MCF 10A (cell line): Measurements from ENCODE around the gene WFDC1. TPM values are rescaled to one million over a fixed set of nuclear protein-coding genes. Genes with fewer than 3 reads are reported as not detected.

Experiments used
- BruUV-seq: library from RNA; stranded (reverse); fragments of 400-500 nt; replicated peaks from 2 replicates; lab custom pipeline; 2021; lab: Mats Ljungman, UMichigan
- CTCF ChIA-PET: fragments of 300-600 bp; sonication (Branson Sonifier 250); formaldehyde crosslinking; extraction: SDS; loops from one replicate; lab custom pipeline; 2021; ENCODE audit warnings: antibody characterized with exemption, inconsistent platforms; lab: Yijun Ruan, JAX
- POLR2A ChIA-PET: fragments of 300-600, 350-650 bp; sonication (Branson Sonifier 250); formaldehyde crosslinking; extraction: SDS; loops from one replicate; lab custom pipeline; 2020; ENCODE audit warnings: antibody characterized with exemption, inconsistent platforms; lab: Yijun Ruan, JAX
- DNase-seq: peaks from one replicate; pipeline ENCODE4 v3.0.0-alpha.2; 2018; ENCODE audit not compliant: unreplicated experiment
- H3K27ac Mint-ChIP-seq: one replicate; pipeline ENCODE4 v1.8.0; 2022; ENCODE audit warnings: mild to moderate bottlenecking, low read depth, mixed read lengths; ENCODE audit not compliant: unreplicated experiment
- H3K27me3 Mint-ChIP-seq: one replicate; pipeline ENCODE4 v1.8.0; 2022; ENCODE audit warnings: mixed read lengths; ENCODE audit not compliant: insufficient read depth, unreplicated experiment
- H3K36me3 Mint-ChIP-seq: one replicate; pipeline ENCODE4 v1.8.0; 2022; ENCODE audit warnings: mild to moderate bottlenecking, moderate library complexity, mixed read lengths; ENCODE audit not compliant: insufficient read depth, unreplicated experiment
- H3K4me1 Mint-ChIP-seq: one replicate; pipeline ENCODE4 v1.8.0; 2022; ENCODE audit warnings: mixed read lengths; ENCODE audit not compliant: insufficient read depth, unreplicated experiment
- H3K4me3 Mint-ChIP-seq: one replicate; pipeline ENCODE4 v1.8.0; 2022; ENCODE audit warnings: mild to moderate bottlenecking, moderate library complexity, mixed read lengths; ENCODE audit not compliant: unreplicated experiment
- H3K9me3 Mint-ChIP-seq: one replicate; pipeline ENCODE4 v1.8.0; 2022; ENCODE audit warnings: mixed read lengths; ENCODE audit not compliant: unreplicated experiment
- intact Hi-C: fragments of 100-400 bp; cut with micrococcal nuclease; formaldehyde crosslinking; loops from 2 replicates; pipeline ENCODE4 v1.14.1; 2022
- total RNA-seq: library from RNA; stranded (reverse); gene quantifications from 2 replicates; pipeline ENCODE4 v1.2.3, GENCODE V29; 2022
- TF ChIP-seq, protein P1 (sequence below): fragments of 200-600 bp; IDR thresholded peaks from one replicate; pipeline ENCODE4 v1.8.0; 2022; ENCODE audit warnings: antibody characterized with exemption, mild to moderate bottlenecking; ENCODE audit not compliant: unreplicated experiment

Gene WFDC1
- total RNA-seq, 1 experiment from 2014 or later = not detected

GRCh38 chr16:84378567-84378966 is 83.9 kb downstream of the WFDC1 start:
- Mint-ChIP-seq H3K4me3 (no peak overlapping the region), H3K4me1 (no peaks in the 10 kb centered on the region), H3K36me3 (no peaks in the 10 kb centered on the region), H3K27ac (no peak overlapping the region), H3K9me3 (no peaks in the 10 kb centered on the region), H3K27me3 (peaks cover 37% of the 10 kb centered on the region)
- no peak for DNase-seq
- intact Hi-C loops = no loop called here
- BruUV-seq = no TSS peak
- TF ChIP-seq, protein P1, sequence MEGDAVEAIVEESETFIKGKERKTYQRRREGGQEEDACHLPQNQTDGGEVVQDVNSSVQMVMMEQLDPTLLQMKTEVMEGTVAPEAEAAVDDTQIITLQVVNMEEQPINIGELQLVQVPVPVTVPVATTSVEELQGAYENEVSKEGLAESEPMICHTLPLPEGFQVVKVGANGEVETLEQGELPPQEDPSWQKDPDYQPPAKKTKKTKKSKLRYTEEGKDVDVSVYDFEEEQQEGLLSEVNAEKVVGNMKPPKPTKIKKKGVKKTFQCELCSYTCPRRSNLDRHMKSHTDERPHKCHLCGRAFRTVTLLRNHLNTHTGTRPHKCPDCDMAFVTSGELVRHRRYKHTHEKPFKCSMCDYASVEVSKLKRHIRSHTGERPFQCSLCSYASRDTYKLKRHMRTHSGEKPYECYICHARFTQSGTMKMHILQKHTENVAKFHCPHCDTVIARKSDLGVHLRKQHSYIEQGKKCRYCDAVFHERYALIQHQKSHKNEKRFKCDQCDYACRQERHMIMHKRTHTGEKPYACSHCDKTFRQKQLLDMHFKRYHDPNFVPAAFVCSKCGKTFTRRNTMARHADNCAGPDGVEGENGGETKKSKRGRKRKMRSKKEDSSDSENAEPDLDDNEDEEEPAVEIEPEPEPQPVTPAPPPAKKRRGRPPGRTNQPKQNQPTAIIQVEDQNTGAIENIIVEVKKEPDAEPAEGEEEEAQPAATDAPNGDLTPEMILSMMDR = no peak
- ChIA-PET CTCF (interaction anchor here (0.6 to 1.1 kb wide), 2 partner anchors 102 to 291 kb away, joined by 3 to 5 read pairs; no protein-coding TSS in a partner anchor), POLR2A (no interaction called here)

DNA sequence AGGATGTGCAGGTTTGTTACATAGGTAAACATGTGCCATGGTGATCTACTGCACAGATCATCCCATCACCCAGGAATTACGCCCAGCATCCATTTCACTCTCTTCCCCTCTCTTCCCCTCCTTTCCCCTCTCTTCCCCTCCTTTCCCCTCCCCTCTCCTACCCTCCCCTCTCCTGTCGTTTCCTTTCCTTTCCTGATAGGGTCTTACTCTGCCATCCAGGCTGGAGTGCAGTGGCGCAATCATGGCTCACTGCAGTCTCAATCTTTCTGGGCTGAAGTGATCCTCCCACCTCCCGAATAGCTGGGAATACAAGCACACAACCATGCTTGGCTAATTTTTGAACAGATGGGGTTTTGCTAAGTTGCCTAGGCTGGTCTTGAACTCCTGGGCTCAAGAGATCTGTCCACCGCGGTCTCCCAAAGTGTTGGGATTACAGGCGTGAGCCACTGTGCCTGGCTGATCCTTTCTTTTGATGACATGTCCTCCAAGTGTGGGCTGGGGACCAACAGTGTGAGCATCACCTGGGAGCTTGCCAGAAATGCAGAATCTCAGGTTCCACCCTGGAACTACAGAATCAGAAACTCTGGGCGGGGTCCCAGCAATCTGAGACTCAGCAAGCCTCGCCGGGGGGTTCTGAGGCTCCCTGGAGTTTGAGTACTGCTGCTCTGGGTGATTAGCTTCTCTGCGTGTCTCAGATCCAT is 84.5 kb downstream of the WFDC1 start:
- TF ChIP-seq, protein P1 = no peak
- Mint-ChIP-seq H3K27me3 (peaks cover 31% of the 10 kb centered on the region), H3K4me3 (no peak overlapping the region), H3K9me3 (no peaks in the 10 kb centered on the region), H3K27ac (no peak overlapping the region), H3K4me1 (no peaks in the 10 kb centered on the region), H3K36me3 (no peaks in the 10 kb centered on the region)
- intact Hi-C loops = no loop called here
- no peak for DNase-seq
- ChIA-PET CTCF (interaction anchor here (0.6 to 1.1 kb wide), 2 partner anchors 103 to 292 kb away, joined by 3 to 5 read pairs; no protein-coding TSS in a partner anchor), POLR2A (no interaction called here)
- no TSS peak for BruUV-seq

Other genes with a start within 250 kb of the WFDC1 start
- gene MBTPS1, start 177.9 kb upstream of the WFDC1 start, total RNA-seq = 63.6 and 75.1 TPM in 2 replicates
- gene HSDL1, start 149.7 kb upstream of the WFDC1 start, total RNA-seq = 13.3 and 20.9 TPM in 2 replicates
- not detected in 2 replicates for gene DNAAF1, start 149.6 kb upstream of the WFDC1 start, total RNA-seq
- 29.3 and 35.1 TPM in 2 replicates for gene TAF1C, start 107.8 kb upstream of the WFDC1 start, total RNA-seq
- gene ADAD2, start 103.7 kb upstream of the WFDC1 start, total RNA-seq = not detected in 2 replicates
- gene KCNG4, start 54.9 kb upstream of the WFDC1 start, total RNA-seq = not detected in 2 replicates
- gene ATP2C2, start 73.7 kb downstream of the WFDC1 start, total RNA-seq = not detected in 2 replicates
- gene MEAK7, start 209.8 kb downstream of the WFDC1 start, total RNA-seq = 62.3 and 66.8 TPM in 2 replicates